Natural killer cell (primary cell): ENCODE data around the gene EPHB1. TPM values are rescaled to one million over a fixed set of nuclear protein-coding genes. Genes with fewer than 3 reads are reported as not detected.

Experiments
- ATAC-seq, 3 donors: fragments of 150-1000 bp in 2 of 3; fragments of 200-7000 bp in 1 of 3; cut with Tn5 transposase; 1 replicate in 1 of 3; 2 replicates in 2 of 3; pipeline ENCODE4 v1.10.0; 2021; ENCODE audit warnings: mild to moderate bottlenecking in 2 of 3, moderate library complexity in 2 of 3
- DNase-seq, 2 donors: peaks; one replicate each; pipeline versions ENCODE4 v3.0.0 to v3.0.0-alpha.2; 2013 to 2021; ENCODE audit warnings: mixed read lengths in 1 of 2
- H3K27ac ChIP-seq: one replicate; pipeline ENCODE4 v1.5.1; 2013; ENCODE audit warnings: mild to moderate bottlenecking, low read length
- H3K27me3 ChIP-seq: one replicate; pipeline ENCODE4 v1.6.1; 2013; ENCODE audit warnings: low read length; ENCODE audit not compliant: control insufficient read depth, insufficient read depth
- H3K36me3 ChIP-seq: one replicate; pipeline ENCODE4 v1.6.1; 2013; ENCODE audit warnings: low read length; ENCODE audit not compliant: control insufficient read depth, insufficient read depth
- H3K4me1 ChIP-seq: one replicate; pipeline ENCODE4 v1.6.1; 2013; ENCODE audit warnings: low read length; ENCODE audit not compliant: control insufficient read depth, insufficient read depth
- H3K4me3 ChIP-seq: one replicate; pipeline ENCODE4 v1.5.1; 2013; ENCODE audit warnings: low read length
- H3K9me3 ChIP-seq: one replicate; pipeline ENCODE4 v1.6.1; 2013; ENCODE audit warnings: low read length; ENCODE audit not compliant: control insufficient read depth, insufficient read depth
- H3K27ac Mint-ChIP-seq, 2 donors: one replicate each; pipeline ENCODE4 v1.8.0; 2022; ENCODE audit warnings: mild to moderate bottlenecking in 2 of 2, mixed read lengths in 2 of 2, moderate library complexity in 1 of 2
- H3K27me3 Mint-ChIP-seq, 2 donors: one replicate each; pipeline ENCODE4 v1.8.0; 2022; ENCODE audit warnings: low read depth in 2 of 2, mixed read lengths in 2 of 2
- H3K36me3 Mint-ChIP-seq: one replicate; pipeline ENCODE4 v1.8.0; 2022; ENCODE audit warnings: mixed read lengths
- H3K4me1 Mint-ChIP-seq, 2 donors: one replicate each; pipeline ENCODE4 v1.8.0; 2022; ENCODE audit warnings: mixed read lengths in 2 of 2
- H3K4me3 Mint-ChIP-seq: one replicate; pipeline ENCODE4 v1.8.0; 2022; ENCODE audit warnings: mild to moderate bottlenecking, moderate library complexity, mixed read lengths
- H3K9me3 Mint-ChIP-seq, 2 donors: one replicate each; pipeline ENCODE4 v1.8.0; 2022; ENCODE audit warnings: mixed read lengths in 2 of 2
- CTCF ChIP-seq: fragments of 200-600 bp; IDR thresholded peaks from one replicate; pipeline ENCODE4 v1.8.0; 2022; ENCODE audit warnings: antibody characterized with exemption
- WGBS: methylation state at CpG from one replicate; pipeline ENCODE4 v1.1.7; 2013; ENCODE audit warnings: missing lambda C conversion rate; ENCODE audit not compliant: insufficient coverage; 5-methylcytosine and 5-hydroxymethylcytosine counted together
- intact Hi-C: fragments of 100-400 bp; cut with micrococcal nuclease; formaldehyde crosslinking; loops from one replicate; pipeline ENCODE4 v1.14.2; 2022
- total RNA-seq, 4 donors: library from RNA; stranded (reverse); fragments of 120-200 nt in 1 of 4; gene quantifications; one replicate each; pipeline versions ENCODE4 v1.2.3 to v1.2.4, GENCODE V29; 2013 to 2022

EPHB1 gene
- total RNA-seq, 3 donors from 2014 or later (not counting 1 experiment from before 2014, with no cell fraction given): 0.60 TPM; not detected in 2

- H3K27me3 ChIP-seq: peaks cover 6% of the 10 kb centered on the region
- H3K36me3 Mint-ChIP-seq: no peaks in the 10 kb centered on the region
- no peak for TF ChIP-seq CTCF
- H3K9me3 Mint-ChIP-seq: no peaks in the 10 kb centered on the region
- no peaks in the 10 kb centered on the region for H3K36me3 ChIP-seq
- H3K27me3 Mint-ChIP-seq: peaks cover 25% of the 10 kb centered on the region in 2 donors
- no peaks in the 10 kb centered on the region for H3K9me3 ChIP-seq
- intact Hi-C loops: loop anchor here (10.0 kb wide), 1 partner anchor 1096 kb away; no protein-coding TSS in a partner anchor
- no peak overlapping the region for H3K27ac ChIP-seq
- ATAC-seq: no peak
- H3K4me3 ChIP-seq: no peak overlapping the region
- no peak for DNase-seq
- peaks cover 5% of the 10 kb centered on the region for H3K4me1 ChIP-seq
- H3K4me3 Mint-ChIP-seq: no peak overlapping the region
- no peak overlapping the region for H3K27ac Mint-ChIP-seq
- WGBS: 74% methylated on average over 9 of the region's 9 CpGs
- H3K4me1 Mint-ChIP-seq: peaks cover 11% of the 10 kb centered on the region in 2 donors
These were observed 3.7 kb downstream of the EPHB1 start for GRCh38 chr3:134798681-134799311.

- WGBS: 81% methylated on average over 6 of the region's 6 CpGs
- Mint-ChIP-seq H3K27me3 (peaks cover 23 to 25% of the 10 kb centered on the region in 2 donors), H3K9me3 (no peaks in the 10 kb centered on the region), H3K36me3 (no peaks in the 10 kb centered on the region), H3K27ac (no peak overlapping the region), H3K4me3 (no peak overlapping the region), H3K4me1 (peaks cover 10 to 11% of the 10 kb centered on the region in 2 donors)
- Histone ChIP-seq H3K27ac (no peak overlapping the region), H3K4me1 (peaks cover 5% of the 10 kb centered on the region), H3K9me3 (no peaks in the 10 kb centered on the region), H3K4me3 (no peak overlapping the region), H3K27me3 (peaks cover 6% of the 10 kb centered on the region), H3K36me3 (no peaks in the 10 kb centered on the region)
- intact Hi-C loops: loop anchor here (10.0 kb wide), 1 partner anchor 1095 kb away; no protein-coding TSS in a partner anchor
- no peak for ATAC-seq
- no peak for TF ChIP-seq CTCF
- DNase-seq: no peak
These were observed 4.3 kb downstream of the EPHB1 start for GRCh38 chr3:134799393-134799792.

- no peak overlapping the region for H3K4me3 Mint-ChIP-seq
- Histone ChIP-seq H3K9me3 (no peaks in the 10 kb centered on the region), H3K27me3 (no peaks in the 10 kb centered on the region), H3K36me3 (no peaks in the 10 kb centered on the region), H3K27ac (no peak overlapping the region), H3K4me1 (peaks cover 3% of the 10 kb centered on the region), H3K4me3 (no peak overlapping the region)
- no peaks in the 10 kb centered on the region for H3K9me3 Mint-ChIP-seq
- H3K36me3 Mint-ChIP-seq: no peaks in the 10 kb centered on the region
- peaks cover 24 to 26% of the 10 kb centered on the region in 2 donors for H3K27me3 Mint-ChIP-seq
- TF ChIP-seq CTCF: no peak
- H3K4me1 Mint-ChIP-seq: no peaks in the 10 kb centered on the region
- no peak overlapping the region for H3K27ac Mint-ChIP-seq
- whole genome bisulfite sequencing: 85% methylated on average over 6 of the region's 6 CpGs
- intact Hi-C loops: no loop called here
- ATAC-seq (no peak), DNase-seq (no peak)
These were observed 6.3 kb downstream of the EPHB1 start for GRCh38 chr3:134801204-134801958.
